Tibial artery (tissue), 4 donors: Measurements from ENCODE around the gene GGA1.

ENCODE experiments used
- DNase-seq, 2 donors: peaks; one replicate each; pipeline ENCODE4 v3.0.0-alpha.2; 2019
- H3K27ac ChIP-seq, 2 donors: fragments of 200-600 bp; sonication (generic) in 1 of 2; 1 replicate in 1 of 2; 2 replicates in 1 of 2; pipeline ENCODE4 v1.5.1; 2018 to 2019; ENCODE audit warnings: mild to moderate bottlenecking in 1 of 2
- H3K27me3 ChIP-seq, 2 donors: fragments of 200-600 bp; sonication (generic) in 1 of 2; one replicate each; pipeline versions ENCODE4 v1.5.1 to v1.6.0; 2016 to 2019
- H3K36me3 ChIP-seq, 3 donors: fragments of 200-600 bp; sonication (generic) in 2 of 3; one replicate each; pipeline ENCODE4 v1.5.1; 2016 to 2019; ENCODE audit warnings: mild to moderate bottlenecking in 2 of 3
- H3K4me1 ChIP-seq, 4 donors: fragments of 200-600 bp; sonication (generic) in 2 of 4; 1 replicate in 3 of 4; 2 replicates in 1 of 4; pipeline ENCODE4 v1.5.1; 2016 to 2019
- H3K4me3 ChIP-seq, 2 donors: fragments of 200-600 bp; sonication (generic) in 1 of 2; 1 replicate in 1 of 2; 2 replicates in 1 of 2; pipeline ENCODE4 v1.5.1; 2018 to 2019; ENCODE audit warnings: mild to moderate bottlenecking in 2 of 2
- H3K9me3 ChIP-seq, 3 donors: fragments of 200-600 bp; sonication (generic) in 1 of 3; one replicate each; pipeline ENCODE4 v1.5.1; 2016 to 2019
- intact Hi-C: fragments of 100-400 bp; cut with DNase I; formaldehyde crosslinking; loops from one replicate; pipeline ENCODE4 v1.15.0; 2023; ENCODE audit warnings: low total_unique reads
- TF ChIP-seq, protein P1 (sequence below), 2 experiments: fragments of 200-600 bp in 1 of 2; fragments of 450-650 bp in 1 of 2; IDR thresholded peaks; one replicate each; pipeline ENCODE4 v1.5.1; 2017 to 2019; ENCODE audit warnings: antibody characterized with exemption in 2 of 2, mild to moderate bottlenecking in 1 of 2, moderate library complexity in 1 of 2

GGA1 gene

GRCh38 chr22:37681001-37681424, 72.4 kb downstream of the GGA1 start:
- H3K4me3 ChIP-seq, result no peak overlapping the region
- DNase-seq, result no peak
- no peaks in the 10 kb centered on the region for H3K27me3 ChIP-seq
- no peaks in the 10 kb centered on the region for H3K9me3 ChIP-seq
- peaks cover 0 to 23% (median 17%) of the 10 kb centered on the region in 3 donors for H3K36me3 ChIP-seq
- peaks cover 0 to 38% (median 10%) of the 10 kb centered on the region in 4 donors for H3K4me1 ChIP-seq
- intact Hi-C loops, result loop anchor here (2.0 to 10.0 kb wide), 3 partner anchors 18 to 74 kb away; no protein-coding TSS in a partner anchor
- no peak overlapping the region for H3K27ac ChIP-seq
- TF ChIP-seq, protein P1, sequence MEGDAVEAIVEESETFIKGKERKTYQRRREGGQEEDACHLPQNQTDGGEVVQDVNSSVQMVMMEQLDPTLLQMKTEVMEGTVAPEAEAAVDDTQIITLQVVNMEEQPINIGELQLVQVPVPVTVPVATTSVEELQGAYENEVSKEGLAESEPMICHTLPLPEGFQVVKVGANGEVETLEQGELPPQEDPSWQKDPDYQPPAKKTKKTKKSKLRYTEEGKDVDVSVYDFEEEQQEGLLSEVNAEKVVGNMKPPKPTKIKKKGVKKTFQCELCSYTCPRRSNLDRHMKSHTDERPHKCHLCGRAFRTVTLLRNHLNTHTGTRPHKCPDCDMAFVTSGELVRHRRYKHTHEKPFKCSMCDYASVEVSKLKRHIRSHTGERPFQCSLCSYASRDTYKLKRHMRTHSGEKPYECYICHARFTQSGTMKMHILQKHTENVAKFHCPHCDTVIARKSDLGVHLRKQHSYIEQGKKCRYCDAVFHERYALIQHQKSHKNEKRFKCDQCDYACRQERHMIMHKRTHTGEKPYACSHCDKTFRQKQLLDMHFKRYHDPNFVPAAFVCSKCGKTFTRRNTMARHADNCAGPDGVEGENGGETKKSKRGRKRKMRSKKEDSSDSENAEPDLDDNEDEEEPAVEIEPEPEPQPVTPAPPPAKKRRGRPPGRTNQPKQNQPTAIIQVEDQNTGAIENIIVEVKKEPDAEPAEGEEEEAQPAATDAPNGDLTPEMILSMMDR (IDR thresholded peaks at IDR 0.05), result no peak

DNA sequence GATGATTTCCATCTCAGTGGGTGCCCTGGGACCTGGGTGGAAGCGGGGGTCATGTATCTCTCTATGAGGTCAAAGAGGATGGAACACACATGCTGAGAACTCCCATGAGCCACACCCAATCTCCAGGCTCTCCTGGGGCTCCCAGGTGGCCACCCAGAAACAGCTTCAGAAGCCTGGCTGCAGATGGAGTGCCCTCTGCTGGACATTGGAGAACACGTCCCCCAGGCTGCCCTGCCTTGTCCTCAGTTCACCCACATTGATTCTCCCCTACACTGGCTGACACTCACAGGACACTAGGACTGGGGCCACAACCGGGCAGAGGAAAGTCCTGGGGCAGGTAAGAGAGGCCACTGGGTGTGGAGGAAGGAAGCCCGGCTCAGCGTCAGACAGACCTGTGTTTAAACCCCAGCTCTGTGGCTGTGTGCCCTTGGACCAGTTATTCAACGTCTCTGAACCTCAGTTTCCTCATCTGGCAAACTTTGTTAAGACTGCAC, 73.0 kb downstream of the GGA1 start:
- peaks cover 0 to 33% (median 11%) of the 10 kb centered on the region in 4 donors for H3K4me1 ChIP-seq
- DNase-seq, result peak; percentile 55 to 80
- H3K9me3 ChIP-seq, result no peaks in the 10 kb centered on the region
- TF ChIP-seq, protein P1 (IDR thresholded peaks at IDR 0.05), result peak; percentile 84 to 88
- no peaks in the 10 kb centered on the region for H3K27me3 ChIP-seq
- no peak overlapping the region for H3K27ac ChIP-seq
- intact Hi-C loops, result loop anchor here (2.0 to 10.0 kb wide), 3 partner anchors 19 to 73 kb away; no protein-coding TSS in a partner anchor
- H3K4me3 ChIP-seq, result no peak overlapping the region
- peaks cover 0 to 23% (median 17%) of the 10 kb centered on the region in 3 donors for H3K36me3 ChIP-seq
